Transverse colon (tissue), 4 donors: ENCODE data around the gene IGSF6. TPM values are rescaled to one million over a fixed set of nuclear protein-coding genes. Genes with fewer than 3 reads are reported as not detected.
"Not testable (repeated sequence)": the region's sequence is repeated elsewhere in the genome, so short reads cannot be mapped to it uniquely, and the experiment has no call there.

Experiments used
- DNase-seq: peaks from one replicate; pipeline ENCODE4 v3.0.0-alpha.2; 2019
- H3K27ac ChIP-seq, 4 donors: fragments of 200-600 bp; sonication (generic); 2 replicates each; pipeline ENCODE4 v1.5.1; 2016 to 2018; ENCODE audit warnings: inconsistent platforms in 4 of 4
- H3K27me3 ChIP-seq: fragments of 200-600 bp; sonication (generic); 2 replicates; pipeline ENCODE4 v1.5.1; 2017; ENCODE audit warnings: inconsistent platforms
- H3K36me3 ChIP-seq, 4 donors: fragments of 200-600 bp; sonication (generic); 2 replicates each; pipeline ENCODE4 v1.5.1; 2017 to 2019; ENCODE audit warnings: inconsistent platforms in 4 of 4
- H3K4me1 ChIP-seq, 4 donors: fragments of 200-600 bp; sonication (generic); 2 replicates each; pipeline ENCODE4 v1.5.1; 2017 to 2020; ENCODE audit warnings: inconsistent platforms in 4 of 4
- H3K4me3 ChIP-seq, 4 donors: fragments of 200-600 bp; sonication (generic); 1 replicate in 1 of 4; 2 replicates in 3 of 4; pipeline versions ENCODE4 v1.5.1 to v1.6.1; 2017 to 2019; ENCODE audit warnings: inconsistent platforms in 4 of 4
- H3K9me3 ChIP-seq, 2 donors: fragments of 200-600 bp; sonication (generic); 2 replicates each; pipeline ENCODE4 v1.5.1; 2017 to 2019; ENCODE audit warnings: inconsistent platforms in 2 of 2
- CTCF ChIP-seq, 5 experiments: fragments of 200-600 bp in 3 of 5; fragments of 450-650 bp in 2 of 5; sonication (generic) in 3 of 5; IDR thresholded peaks; 1 replicate in 2 of 5; 2 replicates in 3 of 5; pipeline ENCODE4 v1.5.1; 2016 to 2017; ENCODE audit warnings: antibody characterized with exemption in 5 of 5, inconsistent platforms in 3 of 5, mild to moderate bottlenecking in 2 of 5, moderate library complexity in 1 of 5
- EP300 ChIP-seq: sonication (generic); formaldehyde crosslinking; IDR thresholded peaks from one replicate; pipeline ENCODE4 v1.6.1; 2017; ENCODE audit warnings: antibody characterized with exemption, low read depth
- POLR2A ChIP-seq: fragments of 450-650 bp; IDR thresholded peaks from one replicate; pipeline ENCODE4 v1.6.1; 2016; ENCODE audit warnings: antibody characterized with exemption, mild to moderate bottlenecking, moderate library complexity
- POLR2AphosphoS5 ChIP-seq, 3 donors: sonication (generic); formaldehyde crosslinking; IDR thresholded peaks; one replicate each; pipeline ENCODE4 v1.6.1; 2016; ENCODE audit warnings: antibody characterized with exemption in 3 of 3
- WGBS, 2 donors: methylation state at CpG; one replicate each; pipeline ENCODE4 v1.1.5; 2018; ENCODE audit warnings: low coverage in 1 of 2; 5-methylcytosine and 5-hydroxymethylcytosine counted together
- in situ Hi-C, 4 donors: fragments of 200-750 bp; cut with MboI; loops; one replicate each; pipeline versions ENCODE4 v1.15.0 to v1.15.1; 2017; ENCODE audit warnings: low sequenced_read_pairs in 3 of 4, low pct_ligation_motif_present in 1 of 4, low pct_unique_long_range_greater_than_20kb in 1 of 4
- intact Hi-C: fragments of 100-400 bp; cut with DNase I; formaldehyde crosslinking; loops from one replicate; pipeline ENCODE4 v1.15.1; 2023; ENCODE audit warnings: low total_unique reads
- total RNA-seq, 4 donors: library from RNA; depleted of rRNA; stranded (reverse); fragments of >200 nt; gene quantifications; one replicate each; pipeline ENCODE4 v1.1.0, GENCODE V29; 2016

Gene IGSF6
- total RNA-seq, 4 donors from 2014 or later = 1.2 to 2.4 (median 2.2) TPM; not detected in 1

- no peaks in the 10 kb centered on the region for H3K9me3 ChIP-seq
- in situ Hi-C loops = loop anchor here in 2 of 4 donors (5.0 kb wide), 2 partner anchors 45 to 50 kb away; no protein-coding TSS in a partner anchor
- DNase-seq = no peak
- H3K4me1 ChIP-seq = no peaks in the 10 kb centered on the region
- H3K4me3 ChIP-seq = no peak overlapping the region
- no peaks in the 10 kb centered on the region for H3K36me3 ChIP-seq
- WGBS, 2 donors = 92 to 94% methylated on average over 11 to 34 of the region's 37 CpGs
- TF ChIP-seq POLR2AphosphoS5 (IDR thresholded peaks at IDR 0.05) = no peak
- TF ChIP-seq POLR2A = no peak
- no peak for TF ChIP-seq EP300
- no peak for TF ChIP-seq CTCF (IDR thresholded peaks at IDR 0.05)
- no peaks in the 10 kb centered on the region for H3K27me3 ChIP-seq
- intact Hi-C loops = no loop called here
- no peak overlapping the region for H3K27ac ChIP-seq
These were observed 15.1 kb downstream of the IGSF6 start for GRCh38 chr16:21637032-21637968.

- in situ Hi-C loops = loop anchor here in 2 of 4 donors (5.0 kb wide), 2 partner anchors 43 to 48 kb away; no protein-coding TSS in a partner anchor
- intact Hi-C loops, H3K9me3 ChIP-seq, H3K4me1 ChIP-seq, H3K36me3 ChIP-seq, H3K4me3 ChIP-seq, H3K27me3 ChIP-seq, DNase-seq, H3K27ac ChIP-seq: not testable (repeated sequence)
- WGBS, 2 donors = 92 to 97% methylated on average over 5 to 9 of the region's 9 CpGs
These were observed 16.7 kb downstream of the IGSF6 start for GRCh38 chr16:21635694-21636093.

GRCh38 chr16:21634216-21634615 lies 18.2 kb downstream of the IGSF6 start:
- WGBS, 2 donors = 91% methylated on average over 5 of the region's 5 CpGs; no CpG with 5 or more reads in 1 of the 2 donors
- Histone ChIP-seq H3K4me3 (no peak overlapping the region), H3K27me3 (no peaks in the 10 kb centered on the region), H3K4me1 (no peaks in the 10 kb centered on the region), H3K36me3 (peaks cover 0 to 11% (median 5%) of the 10 kb centered on the region in 4 donors), H3K9me3 (no peaks in the 10 kb centered on the region), H3K27ac (no peak overlapping the region)
- in situ Hi-C loops = no loop called here
- TF ChIP-seq POLR2AphosphoS5 (IDR thresholded peaks at IDR 0.05) (no peak), EP300 (no peak), POLR2A (no peak), CTCF (IDR thresholded peaks at IDR 0.05) (no peak)
- intact Hi-C loops = no loop called here
- no peak for DNase-seq

GRCh38 chr16:21631951-21632575 lies 20.3 kb downstream of the IGSF6 start:
- H3K27ac ChIP-seq, H3K4me3 ChIP-seq, in situ Hi-C loops, H3K4me1 ChIP-seq, H3K27me3 ChIP-seq, H3K9me3 ChIP-seq, DNase-seq, intact Hi-C loops: not testable (repeated sequence)
- WGBS, 2 donors = 93 to 94% methylated on average over 2 to 5 of the region's 5 CpGs
- H3K36me3 ChIP-seq = peaks cover 0 to 12% (median 5%) of the 10 kb centered on the region in 4 donors

- intact Hi-C loops, H3K27me3 ChIP-seq, in situ Hi-C loops, H3K4me3 ChIP-seq, H3K4me1 ChIP-seq, DNase-seq, H3K27ac ChIP-seq, H3K9me3 ChIP-seq: not testable (repeated sequence)
- 84 to 91% methylated on average over 6 to 8 of the region's 8 CpGs for WGBS, 2 donors
- H3K36me3 ChIP-seq = peaks cover 0 to 12% (median 5%) of the 10 kb centered on the region in 4 donors
These were observed 21.0 kb downstream of the IGSF6 start for GRCh38 chr16:21631376-21631775.

- peaks cover 0 to 12% (median 5%) of the 10 kb centered on the region in 4 donors for H3K36me3 ChIP-seq
- in situ Hi-C loops = not testable (repeated sequence)
These were observed 21.5 kb downstream of the IGSF6 start for GRCh38 chr16:21630866-21631265.

GRCh38 chr16:21629616-21630539 lies 22.5 kb downstream of the IGSF6 start:
- 83 to 98% methylated on average over 1 to 37 of the region's 37 CpGs for WGBS, 2 donors
- H3K27ac ChIP-seq, intact Hi-C loops, DNase-seq, H3K27me3 ChIP-seq, H3K9me3 ChIP-seq, H3K4me3 ChIP-seq, in situ Hi-C loops: not testable (repeated sequence)
- Histone ChIP-seq H3K4me1 (peaks cover 0 to 18% (median 8%) of the 10 kb centered on the region in 4 donors), H3K36me3 (peaks cover 0 to 21% (median 5%) of the 10 kb centered on the region in 4 donors)

More at GRCh38 chr16:21630866-21631265, 21.5 kb downstream of the IGSF6 start:
- H3K9me3 ChIP-seq, DNase-seq, intact Hi-C loops, H3K27me3 ChIP-seq, H3K4me3 ChIP-seq, H3K27ac ChIP-seq: not testable (repeated sequence)
- WGBS, 2 donors = 90 to 100% methylated on average over 2 to 6 of the region's 6 CpGs
- H3K4me1 ChIP-seq = peaks cover 0 to 14% (median 8%) of the 10 kb centered on the region in 4 donors
